ENCODE measurements around the gene ADAMTSL1. TPM values are rescaled to one million over a fixed set of nuclear protein-coding genes. Genes with fewer than 3 reads are reported as not detected.

Gene ADAMTSL1
- total RNA-seq, 4 donors from 2014 or later: 2.0 to 7.3 (median 3.7) TPM

GRCh38 chr9:18477719-18478118, 3.8 kb downstream of the ADAMTSL1 start:
- ATAC-seq (ENCODE audit: low FRiP score) (no peak), DNase-seq (ENCODE audit: low spot score) (no peak)
- TF ChIP-seq CTCF (IDR thresholded peaks at IDR 0.05): no peak

GRCh38 chr9:18478501-18479361, 4.8 kb downstream of the ADAMTSL1 start:
- ATAC-seq (ENCODE audit: low FRiP score) (no peak), DNase-seq (ENCODE audit: low spot score) (no peak)

GRCh38 chr9:18479405-18479804, 5.5 kb downstream of the ADAMTSL1 start:
- ATAC-seq (ENCODE audit: low FRiP score): no peak
- TF ChIP-seq CTCF (IDR thresholded peaks at IDR 0.05): no peak
- no peak for DNase-seq (ENCODE audit: low spot score)

More at GRCh38 chr9:18478501-18479361, 4.8 kb downstream of the ADAMTSL1 start:
- no peak for TF ChIP-seq CTCF (IDR thresholded peaks at IDR 0.05)

- no peak for TF ChIP-seq CTCF (IDR thresholded peaks at IDR 0.05)
- ATAC-seq (ENCODE audit: low FRiP score): no peak
- no peak for DNase-seq (ENCODE audit: low spot score)
Observed at GRCh38 chr9:18480662-18481093, 6.7 kb downstream of the ADAMTSL1 start.

- TF ChIP-seq CTCF (IDR thresholded peaks at IDR 0.05): no peak
- ATAC-seq (ENCODE audit: low FRiP score): no peak
- no peak for DNase-seq (ENCODE audit: low spot score)
Observed at GRCh38 chr9:18482371-18482770, 8.4 kb downstream of the ADAMTSL1 start.

GRCh38 chr9:18485714-18486113, 11.8 kb downstream of the ADAMTSL1 start:
- DNase-seq (ENCODE audit: low spot score): no peak
- no peak for ATAC-seq (ENCODE audit: low FRiP score)
- no peak for TF ChIP-seq CTCF (IDR thresholded peaks at IDR 0.05)

GRCh38 chr9:18487611-18488010, 13.7 kb downstream of the ADAMTSL1 start:
- no peak for TF ChIP-seq CTCF (IDR thresholded peaks at IDR 0.05)
- DNase-seq (ENCODE audit: low spot score) (no peak), ATAC-seq (ENCODE audit: low FRiP score) (no peak)

Measured in omental fat pad (tissue), 4 donors.